ENCODE data around the gene PTH1R.

The PTH1R gene

GRCh38 chr3:46869440-46869839 lies 8.1 kb upstream of the PTH1R start:
- TF ChIP-seq, protein P1, sequence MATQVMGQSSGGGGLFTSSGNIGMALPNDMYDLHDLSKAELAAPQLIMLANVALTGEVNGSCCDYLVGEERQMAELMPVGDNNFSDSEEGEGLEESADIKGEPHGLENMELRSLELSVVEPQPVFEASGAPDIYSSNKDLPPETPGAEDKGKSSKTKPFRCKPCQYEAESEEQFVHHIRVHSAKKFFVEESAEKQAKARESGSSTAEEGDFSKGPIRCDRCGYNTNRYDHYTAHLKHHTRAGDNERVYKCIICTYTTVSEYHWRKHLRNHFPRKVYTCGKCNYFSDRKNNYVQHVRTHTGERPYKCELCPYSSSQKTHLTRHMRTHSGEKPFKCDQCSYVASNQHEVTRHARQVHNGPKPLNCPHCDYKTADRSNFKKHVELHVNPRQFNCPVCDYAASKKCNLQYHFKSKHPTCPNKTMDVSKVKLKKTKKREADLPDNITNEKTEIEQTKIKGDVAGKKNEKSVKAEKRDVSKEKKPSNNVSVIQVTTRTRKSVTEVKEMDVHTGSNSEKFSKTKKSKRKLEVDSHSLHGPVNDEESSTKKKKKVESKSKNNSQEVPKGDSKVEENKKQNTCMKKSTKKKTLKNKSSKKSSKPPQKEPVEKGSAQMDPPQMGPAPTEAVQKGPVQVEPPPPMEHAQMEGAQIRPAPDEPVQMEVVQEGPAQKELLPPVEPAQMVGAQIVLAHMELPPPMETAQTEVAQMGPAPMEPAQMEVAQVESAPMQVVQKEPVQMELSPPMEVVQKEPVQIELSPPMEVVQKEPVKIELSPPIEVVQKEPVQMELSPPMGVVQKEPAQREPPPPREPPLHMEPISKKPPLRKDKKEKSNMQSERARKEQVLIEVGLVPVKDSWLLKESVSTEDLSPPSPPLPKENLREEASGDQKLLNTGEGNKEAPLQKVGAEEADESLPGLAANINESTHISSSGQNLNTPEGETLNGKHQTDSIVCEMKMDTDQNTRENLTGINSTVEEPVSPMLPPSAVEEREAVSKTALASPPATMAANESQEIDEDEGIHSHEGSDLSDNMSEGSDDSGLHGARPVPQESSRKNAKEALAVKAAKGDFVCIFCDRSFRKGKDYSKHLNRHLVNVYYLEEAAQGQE (IDR thresholded peaks at IDR 0.05; ENCODE audit: insufficient replicate concordance, low read depth), result no peak
- TF ChIP-seq, protein P2, sequence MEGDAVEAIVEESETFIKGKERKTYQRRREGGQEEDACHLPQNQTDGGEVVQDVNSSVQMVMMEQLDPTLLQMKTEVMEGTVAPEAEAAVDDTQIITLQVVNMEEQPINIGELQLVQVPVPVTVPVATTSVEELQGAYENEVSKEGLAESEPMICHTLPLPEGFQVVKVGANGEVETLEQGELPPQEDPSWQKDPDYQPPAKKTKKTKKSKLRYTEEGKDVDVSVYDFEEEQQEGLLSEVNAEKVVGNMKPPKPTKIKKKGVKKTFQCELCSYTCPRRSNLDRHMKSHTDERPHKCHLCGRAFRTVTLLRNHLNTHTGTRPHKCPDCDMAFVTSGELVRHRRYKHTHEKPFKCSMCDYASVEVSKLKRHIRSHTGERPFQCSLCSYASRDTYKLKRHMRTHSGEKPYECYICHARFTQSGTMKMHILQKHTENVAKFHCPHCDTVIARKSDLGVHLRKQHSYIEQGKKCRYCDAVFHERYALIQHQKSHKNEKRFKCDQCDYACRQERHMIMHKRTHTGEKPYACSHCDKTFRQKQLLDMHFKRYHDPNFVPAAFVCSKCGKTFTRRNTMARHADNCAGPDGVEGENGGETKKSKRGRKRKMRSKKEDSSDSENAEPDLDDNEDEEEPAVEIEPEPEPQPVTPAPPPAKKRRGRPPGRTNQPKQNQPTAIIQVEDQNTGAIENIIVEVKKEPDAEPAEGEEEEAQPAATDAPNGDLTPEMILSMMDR (IDR thresholded peaks at IDR 0.05; ENCODE audit: insufficient read depth, low read length), result no peak
- no peak for TF ChIP-seq POLR2AphosphoS5 (IDR thresholded peaks at IDR 0.05; ENCODE audit: low read depth)
- TF ChIP-seq GABPA (IDR thresholded peaks at IDR 0.05; ENCODE audit: low read depth), result no peak
- no peak for TF ChIP-seq SPI1 (IDR thresholded peaks at IDR 0.05; ENCODE audit: borderline replicate concordance, low read depth)
- peaks cover 2% of the 10 kb centered on the region for H3K27me3 ChIP-seq (ENCODE audit: insufficient read depth, poor library complexity, severe bottlenecking)

GRCh38 chr3:46870651-46871050 lies 6.9 kb upstream of the PTH1R start:
- no peak overlapping the region for H3K4me3 ChIP-seq (replicated peaks; ENCODE audit: insufficient read depth, low read length)
- no peak for TF ChIP-seq POLR2AphosphoS5 (IDR thresholded peaks at IDR 0.05; ENCODE audit: low read depth)
- TF ChIP-seq SPI1 (IDR thresholded peaks at IDR 0.05; ENCODE audit: borderline replicate concordance, low read depth), result no peak
- TF ChIP-seq, protein P1 (IDR thresholded peaks at IDR 0.05; ENCODE audit: insufficient replicate concordance, low read depth), result no peak
- no peak for TF ChIP-seq GABPA (IDR thresholded peaks at IDR 0.05; ENCODE audit: low read depth)
- peaks cover 7% of the 10 kb centered on the region for H3K27me3 ChIP-seq (ENCODE audit: insufficient read depth, poor library complexity, severe bottlenecking)
- DNase-seq (ENCODE audit: low read depth in 1 of 2, low spot score in 1 of 2), result no peak
- no peak overlapping the region for H3K27ac ChIP-seq (replicated peaks)

More at GRCh38 chr3:46869440-46869839, 8.1 kb upstream of the PTH1R start:
- no peak overlapping the region for H3K27ac ChIP-seq (replicated peaks)
- DNase-seq (ENCODE audit: low read depth in 1 of 2, low spot score in 1 of 2), result no peak
- H3K4me3 ChIP-seq (replicated peaks; ENCODE audit: insufficient read depth, low read length), result no peak overlapping the region

- H3K27me3 ChIP-seq (ENCODE audit: insufficient read depth, poor library complexity, severe bottlenecking), result peaks cover 7% of the 10 kb centered on the region
- no peak overlapping the region for H3K27ac ChIP-seq (replicated peaks)
- no peak for DNase-seq (ENCODE audit: low read depth in 1 of 2, low spot score in 1 of 2)
- H3K4me3 ChIP-seq (replicated peaks; ENCODE audit: insufficient read depth, low read length), result no peak overlapping the region
- TF ChIP-seq GABPA (IDR thresholded peaks at IDR 0.05; ENCODE audit: low read depth), result no peak
- TF ChIP-seq SPI1 (IDR thresholded peaks at IDR 0.05; ENCODE audit: borderline replicate concordance, low read depth), result no peak
- no peak for TF ChIP-seq POLR2AphosphoS5 (IDR thresholded peaks at IDR 0.05; ENCODE audit: low read depth)
- TF ChIP-seq, protein P2 (IDR thresholded peaks at IDR 0.05; ENCODE audit: insufficient read depth, low read length), result no peak
- TF ChIP-seq, protein P1 (IDR thresholded peaks at IDR 0.05; ENCODE audit: insufficient replicate concordance, low read depth), result no peak
Measured at GRCh38 chr3:46871222-46871621, 6.3 kb upstream of the PTH1R start.
